Endothelial cell of umbilical vein (primary cell): ENCODE data around the gene OR10H1. TPM values are rescaled to one million over a fixed set of nuclear protein-coding genes. Genes with fewer than 3 reads are reported as not detected.

Experiments used
- Bru-seq: library from RNA; stranded (reverse); fragments of 400-500 nt; gene quantifications from one replicate; lab custom pipeline; 2021; lab: Mats Ljungman, UMichigan
- BruChase-seq, 2 experiments: library from RNA; stranded (reverse); fragments of 400-500 nt; gene quantifications; one replicate each; lab custom pipeline; 2021; lab: Mats Ljungman, UMichigan
- BruUV-seq: library from RNA; stranded (reverse); fragments of 400-500 nt; replicated peaks from 2 replicates; lab custom pipeline; 2021; lab: Mats Ljungman, UMichigan
- CTCF ChIA-PET: fragments of 300-600, 350-600 bp; sonication (Branson Sonifier 250); formaldehyde crosslinking; loops from one replicate; lab custom pipeline; 2021; ENCODE audit warnings: antibody characterized with exemption, inconsistent platforms; lab: Charles Lee
- POLR2A ChIA-PET: fragments of 300-600, 350-600 bp; sonication (Branson Sonifier 250); formaldehyde crosslinking; loops from one replicate; lab custom pipeline; 2021; ENCODE audit warnings: antibody characterized with exemption, inconsistent platforms; lab: Charles Lee
- DNase-seq: peaks from one replicate; pipeline ENCODE4 v3.0.0-alpha.2; 2011; ENCODE audit warnings: low read depth, low spot score
- FAIRE-seq: peaks from 2 replicates; lab custom pipeline; 2011; peaks lifted over from hg19 to GRCh38; lab: Jason Lieb, UNC
- H2AFZ ChIP-seq: 2 replicates; pipeline ENCODE4 v1.6.0; 2012; ENCODE audit warnings: low read depth, low read length, control low read depth, inconsistent platforms
- H3K27ac ChIP-seq: 2 replicates; pipeline ENCODE4 v1.5.1; 2011; ENCODE audit warnings: low read depth, mild to moderate bottlenecking, control low read depth, low read length, moderate library complexity; ENCODE audit not compliant: insufficient read depth
- H3K27me3 ChIP-seq, 2 experiments: 2 replicates each; pipeline versions ENCODE4 v1.6.0 to v1.6.1; 2011; ENCODE audit warnings: low read length in 2 of 2, mixed read lengths in 1 of 2; ENCODE audit not compliant: control insufficient read depth in 2 of 2, insufficient read depth in 2 of 2
- H3K36me3 ChIP-seq, 2 experiments: 2 replicates in 1 of 2; 3 replicates in 1 of 2; pipeline ENCODE4 v1.5.1; 2011; ENCODE audit warnings: low read length in 2 of 2, mild to moderate bottlenecking in 1 of 2, moderate library complexity in 1 of 2; ENCODE audit not compliant: control insufficient read depth in 2 of 2, insufficient read depth in 2 of 2; ENCODE audit errors: extremely low read depth in 1 of 2
- H3K4me1 ChIP-seq: 3 replicates; pipeline ENCODE4 v1.5.1; 2011; ENCODE audit warnings: mild to moderate bottlenecking, low read length; ENCODE audit not compliant: control insufficient read depth, insufficient read depth; ENCODE audit errors: extremely low read depth
- H3K4me2 ChIP-seq: 2 replicates; pipeline ENCODE4 v1.6.1; 2011; ENCODE audit warnings: low read length, control low read depth, mixed read lengths; ENCODE audit not compliant: insufficient read depth
- H3K4me3 ChIP-seq, 3 experiments: fragments of 200-600 bp in 1 of 3; sonication (generic), shearing (Covaris generic) in 1 of 3; replicated peaks in 1 of 3; 2 replicates each; pipeline ENCODE4 v1.5.1; 2011 to 2016; ENCODE audit warnings: control low read depth in 3 of 3, low read length in 3 of 3, mild to moderate bottlenecking in 2 of 3, inconsistent platforms in 1 of 3, low read depth in 1 of 3, moderate library complexity in 1 of 3; ENCODE audit not compliant: insufficient read depth in 1 of 3
- H3K79me2 ChIP-seq: 2 replicates; pipeline ENCODE4 v1.6.0; 2012; ENCODE audit warnings: low read length, inconsistent platforms; ENCODE audit not compliant: control insufficient read depth, insufficient read depth
- H3K9ac ChIP-seq: replicated peaks from 2 replicates; pipeline ENCODE3; 2011; ENCODE audit warnings: low read length, control low read depth; ENCODE audit not compliant: insufficient read depth; ENCODE audit errors: extremely low read depth
- H3K9me1 ChIP-seq: replicated peaks from 3 replicates; pipeline ENCODE4 v1.6.0; 2011; ENCODE audit warnings: mild to moderate bottlenecking, low read length; ENCODE audit not compliant: control insufficient read depth, insufficient read depth; ENCODE audit errors: extremely low read depth
- H3K9me3 ChIP-seq: replicated peaks from 2 replicates; pipeline ENCODE4 v1.5.1; 2012; ENCODE audit warnings: low read length, inconsistent platforms; ENCODE audit not compliant: control insufficient read depth, insufficient read depth
- H4K20me1 ChIP-seq: replicated peaks from 2 replicates; pipeline ENCODE3; 2011; ENCODE audit warnings: mild to moderate bottlenecking, low read length; ENCODE audit not compliant: control insufficient read depth, insufficient read depth; ENCODE audit errors: extremely low read depth
- CTCF ChIP-seq, 2 donors: IDR thresholded peaks; 1 replicate in 1 of 2; 2 replicates in 1 of 2; pipeline ENCODE4 v1.5.1; 2011; ENCODE audit warnings: low read length in 2 of 2, mild to moderate bottlenecking in 2 of 2, moderate library complexity in 2 of 2, control low read depth in 1 of 2, inconsistent platforms in 1 of 2, low read depth in 1 of 2; ENCODE audit not compliant: insufficient read depth in 1 of 2; ENCODE audit errors: extremely low read depth in 1 of 2
- EZH2 ChIP-seq: IDR thresholded peaks from 2 replicates; pipeline ENCODE4 v1.6.1; 2012; ENCODE audit warnings: borderline replicate concordance, low read depth, mild to moderate bottlenecking, moderate library complexity, low read length, inconsistent platforms; ENCODE audit not compliant: severe bottlenecking
- GATA2 ChIP-seq: IDR thresholded peaks from 2 replicates; pipeline ENCODE4 v1.7.0; 2011; ENCODE audit warnings: low read depth, mild to moderate bottlenecking, moderate library complexity, mixed read lengths, low read length; ENCODE audit not compliant: insufficient read length, insufficient read depth
- JUN ChIP-seq: IDR thresholded peaks from 2 replicates; pipeline ENCODE4 v1.6.1; 2011; ENCODE audit warnings: borderline replicate concordance, low read depth; ENCODE audit not compliant: insufficient read length, insufficient read depth
- MYC ChIP-seq: IDR thresholded peaks from one replicate; pipeline ENCODE4 v1.6.1; 2011; ENCODE audit warnings: mild to moderate bottlenecking, low read depth, low read length
- POLR2AphosphoS5 ChIP-seq: IDR thresholded peaks from 2 replicates; pipeline ENCODE4 v1.6.1; 2012; ENCODE audit warnings: low read depth, mild to moderate bottlenecking, control low read depth, low read length, moderate library complexity; ENCODE audit not compliant: insufficient read depth
- dilution Hi-C: fragments of 300-500 bp; cut with MboI; formaldehyde crosslinking; loops from one replicate; pipeline ENCODE4 v1.15.0; 2019; ENCODE audit warnings: low sequenced_read_pairs; ENCODE audit not compliant: extremely low pct_ligation_motif_present
- intact Hi-C: fragments of 100-400 bp; cut with micrococcal nuclease; formaldehyde crosslinking; loops from one replicate; pipeline ENCODE4 v1.10.0; 2022
- long read RNA-seq: library from polyadenylated mRNA; stranded (forward); transcript quantifications from one replicate; pipeline ENCODE4 v2.0.0, GENCODE V29; 2021
- polyA minus RNA-seq, 3 experiments: library from RNA; depleted of rRNA, polyadenylated mRNA; stranded (reverse); fragments of >200 nt; gene quantifications; 1 replicate in 1 of 3; 2 replicates in 2 of 3; pipeline ENCODE4 v1.2.3, GENCODE V29; 2011
- polyA plus RNA-seq, 4 experiments: library from polyadenylated mRNA; depleted of rRNA in 3 of 4; stranded (reverse) in 3 of 4; unstranded in 1 of 4; fragments of >200 nt; gene quantifications; 2 replicates each; pipeline versions ENCODE4 v1.2.1 to v1.2.3, GENCODE V29; 2011 to 2012; ENCODE audit warnings: missing spikeins in 1 of 4
- total RNA-seq: library from RNA; stranded (reverse); gene quantifications from 2 replicates; pipeline ENCODE4 v1.2.3, GENCODE V29; 2021
- TF ChIP-seq, protein P1 (sequence below): IDR thresholded peaks from 2 replicates; pipeline ENCODE4 v1.6.1; 2011; ENCODE audit not compliant: insufficient read depth, insufficient read length

Gene OR10H1, protein sequence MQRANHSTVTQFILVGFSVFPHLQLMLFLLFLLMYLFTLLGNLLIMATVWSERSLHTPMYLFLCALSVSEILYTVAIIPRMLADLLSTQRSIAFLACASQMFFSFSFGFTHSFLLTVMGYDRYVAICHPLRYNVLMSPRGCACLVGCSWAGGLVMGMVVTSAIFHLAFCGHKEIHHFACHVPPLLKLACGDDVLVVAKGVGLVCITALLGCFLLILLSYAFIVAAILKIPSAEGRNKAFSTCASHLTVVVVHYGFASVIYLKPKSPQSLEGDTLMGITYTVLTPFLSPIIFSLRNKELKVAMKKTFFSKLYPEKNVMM
- total RNA-seq, result not detected in 2 replicates
- polyA plus RNA-seq, result not detected in 2 replicates
- not detected in 2 replicates for polyA plus RNA-seq (2011; cell fraction: cytosol; rRNA removed)
- polyA plus RNA-seq (2011; cell fraction: nucleus; rRNA removed), result not detected in 2 replicates
- not detected in 2 replicates for polyA plus RNA-seq (2012)
- not detected in 2 replicates for polyA minus RNA-seq
- polyA minus RNA-seq (2011; cell fraction: cytosol; rRNA and poly(A)+ RNA removed), result not detected
- not detected in 2 replicates for polyA minus RNA-seq (2011; cell fraction: nucleus; rRNA and poly(A)+ RNA removed)
- Bru-seq, nascent RNA, result percentile 2 among the genes with signal in this experiment
- percentile 11 among the genes with signal in this experiment for BruChase-seq, experiment 1, labeled RNA remaining after a 6-hour chase
- BruChase-seq, experiment 2, labeled RNA remaining after a 2-hour chase, result not detected
- long read RNA-seq, result 0 reads

GRCh38 chr19:15815306-15815705 is at the start of gene OR10H1:
TSS of gene OR10H1 (minus strand) at chr19:15815664. CDS start at chr19:15808037, 7,627 bp downstream.
- dilution Hi-C loops (no loop called here), intact Hi-C loops (no loop called here)
- BruUV-seq, result no TSS peak
- Histone ChIP-seq H3K27ac (no peak within 1 kb of the TSS), H3K79me2 (no peaks in the 10 kb centered on the region), H3K36me3 (no peaks in the 10 kb centered on the region), H2AFZ (no peak within 1 kb of the TSS), H3K4me1 (no peaks in the 10 kb centered on the region), H3K27me3 (no peaks in the 10 kb centered on the region), H3K4me2 (no peak within 1 kb of the TSS), H4K20me1 (no peaks in the 10 kb centered on the region), H3K9ac (no peak within 1 kb of the TSS), H3K9me3 (no peaks in the 10 kb centered on the region), H3K4me3 (no peak within 1 kb of the TSS), H3K9me1 (no peaks in the 10 kb centered on the region)
- POLR2A ChIA-PET, result no interaction called here
- FAIRE-seq (no peak), DNase-seq (no peak)
- CTCF ChIA-PET, result no interaction called here
- TF ChIP-seq JUN (no peak), GATA2 (no peak), POLR2AphosphoS5 (no peak), EZH2 (no peak), MYC (no peak), CTCF (IDR thresholded peaks at IDR 0.05; ENCODE audit: extremely low read depth in 1 of 2, insufficient read depth in 1 of 2, low read depth in 1 of 2, low read length in 2 of 2) (no peak)
- TF ChIP-seq, protein P1, sequence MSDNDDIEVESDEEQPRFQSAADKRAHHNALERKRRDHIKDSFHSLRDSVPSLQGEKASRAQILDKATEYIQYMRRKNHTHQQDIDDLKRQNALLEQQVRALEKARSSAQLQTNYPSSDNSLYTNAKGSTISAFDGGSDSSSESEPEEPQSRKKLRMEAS, result no peak
